Measurements from ENCODE around the gene SNED1.

DNA sequence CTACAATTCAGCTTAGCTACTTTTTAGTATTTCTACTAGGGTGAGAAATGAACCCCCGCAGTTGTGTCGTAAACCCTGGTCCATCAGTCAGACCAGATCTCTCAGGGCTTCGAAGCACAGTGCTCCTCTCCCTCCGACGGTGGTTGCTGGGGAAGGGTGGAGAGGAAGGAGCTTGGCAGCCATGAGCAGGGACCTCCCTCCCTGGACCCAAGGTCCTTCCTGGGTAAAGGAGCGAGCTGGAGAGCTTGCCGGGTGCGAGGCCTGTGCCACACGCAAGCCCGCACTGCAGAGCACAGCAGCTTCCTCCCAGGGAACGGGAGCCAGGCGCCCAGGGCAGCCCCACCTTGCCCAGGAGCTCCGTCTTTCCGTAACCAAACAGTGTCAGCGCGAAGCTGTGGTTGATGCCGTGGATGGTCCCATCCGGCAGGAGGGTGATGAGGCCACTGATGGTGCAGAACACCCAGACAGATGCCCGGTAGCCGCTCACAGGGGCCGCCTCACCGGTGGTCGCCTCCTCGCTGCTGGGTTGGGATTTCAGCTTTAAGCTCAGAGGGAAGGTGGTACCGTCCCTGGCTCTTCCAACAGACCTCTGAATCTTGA is 138.3 kb downstream of the SNED1 start:
- TF ChIP-seq ZNF274 (IDR thresholded peaks at IDR 0.05; ENCODE audit: low read length) (no peak), ZNF274 (tag by site-specific recombination; IDR thresholded peaks at IDR 0.05; ENCODE audit: borderline replicate concordance) (no peak), ZNF510 (tag by site-specific recombination; IDR thresholded peaks at IDR 0.05; ENCODE audit: insufficient replicate concordance) (no peak), ZNF544 (tag by site-specific recombination; IDR thresholded peaks at IDR 0.05) (no peak), ZNF157 (tag by site-specific recombination; IDR thresholded peaks at IDR 0.05) (no peak), ZBTB7A (tag by site-specific recombination; IDR thresholded peaks at IDR 0.05; ENCODE audit: low read depth) (no peak), GLIS1 (tag by site-specific recombination; IDR thresholded peaks at IDR 0.05) (no peak), ZNF785 (tag by site-specific recombination; IDR thresholded peaks at IDR 0.05) (no peak), ZFHX2 (tag by site-specific recombination; conservative IDR thresholded peaks at IDR 0.05) (no peak), ZNF776 (tag by site-specific recombination; IDR thresholded peaks at IDR 0.05; ENCODE audit: borderline replicate concordance) (no peak), ZNF140 (tag by site-specific recombination; IDR thresholded peaks at IDR 0.05) (no peak)
- TF ChIP-seq, protein P1, sequence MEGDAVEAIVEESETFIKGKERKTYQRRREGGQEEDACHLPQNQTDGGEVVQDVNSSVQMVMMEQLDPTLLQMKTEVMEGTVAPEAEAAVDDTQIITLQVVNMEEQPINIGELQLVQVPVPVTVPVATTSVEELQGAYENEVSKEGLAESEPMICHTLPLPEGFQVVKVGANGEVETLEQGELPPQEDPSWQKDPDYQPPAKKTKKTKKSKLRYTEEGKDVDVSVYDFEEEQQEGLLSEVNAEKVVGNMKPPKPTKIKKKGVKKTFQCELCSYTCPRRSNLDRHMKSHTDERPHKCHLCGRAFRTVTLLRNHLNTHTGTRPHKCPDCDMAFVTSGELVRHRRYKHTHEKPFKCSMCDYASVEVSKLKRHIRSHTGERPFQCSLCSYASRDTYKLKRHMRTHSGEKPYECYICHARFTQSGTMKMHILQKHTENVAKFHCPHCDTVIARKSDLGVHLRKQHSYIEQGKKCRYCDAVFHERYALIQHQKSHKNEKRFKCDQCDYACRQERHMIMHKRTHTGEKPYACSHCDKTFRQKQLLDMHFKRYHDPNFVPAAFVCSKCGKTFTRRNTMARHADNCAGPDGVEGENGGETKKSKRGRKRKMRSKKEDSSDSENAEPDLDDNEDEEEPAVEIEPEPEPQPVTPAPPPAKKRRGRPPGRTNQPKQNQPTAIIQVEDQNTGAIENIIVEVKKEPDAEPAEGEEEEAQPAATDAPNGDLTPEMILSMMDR (tag by site-specific recombination; IDR thresholded peaks at IDR 0.05) = no peak
